ENCODE measurements around the gene SHISAL1. TPM values are rescaled to one million over a fixed set of nuclear protein-coding genes. Genes with fewer than 3 reads are reported as not detected.

Gene SHISAL1
- polyA plus RNA-seq, 2 donors = 0.08 to 0.22 TPM

GRCh38 chr22:44260216-44261035 lies 52.3 kb downstream of the SHISAL1 start:
- H3K4me1 ChIP-seq (ENCODE audit: control insufficient read depth in 2 of 2, insufficient read depth in 2 of 2, low read length in 1 of 2) = no peaks in the 10 kb centered on the region
- H3K9me3 ChIP-seq (ENCODE audit: control insufficient read depth in 2 of 2, insufficient read depth in 1 of 2, low read depth in 1 of 2, low read length in 1 of 2) = peaks cover 0 to 1% of the 10 kb centered on the region in 2 donors
- H3K36me3 ChIP-seq (ENCODE audit: control insufficient read depth in 2 of 2, insufficient read depth in 2 of 2, low read length in 1 of 2) = no peaks in the 10 kb centered on the region
- no peak overlapping the region for H3K4me3 ChIP-seq (ENCODE audit: low read depth in 1 of 2, low read length in 2 of 2)
- H3K27ac ChIP-seq (ENCODE audit: low read depth in 2 of 2, low read length in 1 of 2) = no peak overlapping the region
- 86 to 88% methylated on average over 16 of the region's 16 CpGs for WGBS, 2 donors
- no peaks in the 10 kb centered on the region for H3K27me3 ChIP-seq (ENCODE audit: control insufficient read depth in 1 of 2, insufficient read depth in 2 of 2, low read length in 2 of 2)

- H3K4me1 ChIP-seq (ENCODE audit: control insufficient read depth in 2 of 2, insufficient read depth in 2 of 2, low read length in 1 of 2) = no peaks in the 10 kb centered on the region
- H3K4me3 ChIP-seq (ENCODE audit: low read depth in 1 of 2, low read length in 2 of 2) = no peak overlapping the region
- 81 to 83% methylated on average over 19 of the region's 19 CpGs for WGBS, 2 donors
- no peak overlapping the region for H3K27ac ChIP-seq (ENCODE audit: low read depth in 2 of 2, low read length in 1 of 2)
- no peaks in the 10 kb centered on the region for H3K36me3 ChIP-seq (ENCODE audit: control insufficient read depth in 2 of 2, insufficient read depth in 2 of 2, low read length in 1 of 2)
- H3K27me3 ChIP-seq (ENCODE audit: control insufficient read depth in 1 of 2, insufficient read depth in 2 of 2, low read length in 2 of 2) = no peaks in the 10 kb centered on the region
- H3K9me3 ChIP-seq (ENCODE audit: control insufficient read depth in 2 of 2, insufficient read depth in 1 of 2, low read depth in 1 of 2, low read length in 1 of 2) = no peaks in the 10 kb centered on the region
These were observed 53.2 kb downstream of the SHISAL1 start for GRCh38 chr22:44259366-44260215.

GRCh38 chr22:44256556-44257485 lies 55.9 kb downstream of the SHISAL1 start:
- H3K4me1 ChIP-seq (ENCODE audit: control insufficient read depth in 2 of 2, insufficient read depth in 2 of 2, low read length in 1 of 2) = no peaks in the 10 kb centered on the region
- H3K27me3 ChIP-seq (ENCODE audit: control insufficient read depth in 1 of 2, insufficient read depth in 2 of 2, low read length in 2 of 2) = no peaks in the 10 kb centered on the region
- no peaks in the 10 kb centered on the region for H3K9me3 ChIP-seq (ENCODE audit: control insufficient read depth in 2 of 2, insufficient read depth in 1 of 2, low read depth in 1 of 2, low read length in 1 of 2)
- WGBS, 2 donors = 36 to 51% methylated on average over 13 of the region's 13 CpGs
- no peak overlapping the region for H3K27ac ChIP-seq (ENCODE audit: low read depth in 2 of 2, low read length in 1 of 2)
- no peak overlapping the region for H3K4me3 ChIP-seq (ENCODE audit: low read depth in 1 of 2, low read length in 2 of 2)
- no peaks in the 10 kb centered on the region for H3K36me3 ChIP-seq (ENCODE audit: control insufficient read depth in 2 of 2, insufficient read depth in 2 of 2, low read length in 1 of 2)

- WGBS, 2 donors = 81 to 82% methylated on average over 6 of the region's 6 CpGs
- Histone ChIP-seq H3K4me1 (ENCODE audit: control insufficient read depth in 2 of 2, insufficient read depth in 2 of 2, low read length in 1 of 2) (no peaks in the 10 kb centered on the region), H3K4me3 (ENCODE audit: low read depth in 1 of 2, low read length in 2 of 2) (no peak overlapping the region), H3K9me3 (ENCODE audit: control insufficient read depth in 2 of 2, insufficient read depth in 1 of 2, low read depth in 1 of 2, low read length in 1 of 2) (no peaks in the 10 kb centered on the region), H3K27me3 (ENCODE audit: control insufficient read depth in 1 of 2, insufficient read depth in 2 of 2, low read length in 2 of 2) (no peaks in the 10 kb centered on the region), H3K27ac (ENCODE audit: low read depth in 2 of 2, low read length in 1 of 2) (no peak overlapping the region), H3K36me3 (ENCODE audit: control insufficient read depth in 2 of 2, insufficient read depth in 2 of 2, low read length in 1 of 2) (no peaks in the 10 kb centered on the region)
These were observed 56.7 kb downstream of the SHISAL1 start for GRCh38 chr22:44256085-44256484.

- H3K9me3 ChIP-seq (ENCODE audit: control insufficient read depth in 2 of 2, insufficient read depth in 1 of 2, low read depth in 1 of 2, low read length in 1 of 2) = peaks cover 0 to 7% of the 10 kb centered on the region in 2 donors
- H3K27ac ChIP-seq (ENCODE audit: low read depth in 2 of 2, low read length in 1 of 2) = no peak overlapping the region
- H3K36me3 ChIP-seq (ENCODE audit: control insufficient read depth in 2 of 2, insufficient read depth in 2 of 2, low read length in 1 of 2) = no peaks in the 10 kb centered on the region
- H3K27me3 ChIP-seq (ENCODE audit: control insufficient read depth in 1 of 2, insufficient read depth in 2 of 2, low read length in 2 of 2) = no peaks in the 10 kb centered on the region
- no peaks in the 10 kb centered on the region for H3K4me1 ChIP-seq (ENCODE audit: control insufficient read depth in 2 of 2, insufficient read depth in 2 of 2, low read length in 1 of 2)
- H3K4me3 ChIP-seq (ENCODE audit: low read depth in 1 of 2, low read length in 2 of 2) = no peak overlapping the region
- WGBS, 2 donors = 77 to 89% methylated on average over 2 of the region's 2 CpGs
These were observed 57.9 kb downstream of the SHISAL1 start for GRCh38 chr22:44254811-44255210.

GRCh38 chr22:44249376-44250147 lies 63.2 kb downstream of the SHISAL1 start:
- Histone ChIP-seq H3K27me3 (ENCODE audit: control insufficient read depth in 1 of 2, insufficient read depth in 2 of 2, low read length in 2 of 2) (peaks cover 0 to 4% of the 10 kb centered on the region in 2 donors), H3K4me3 (ENCODE audit: low read depth in 1 of 2, low read length in 2 of 2) (no peak overlapping the region), H3K9me3 (ENCODE audit: control insufficient read depth in 2 of 2, insufficient read depth in 1 of 2, low read depth in 1 of 2, low read length in 1 of 2) (peaks cover 0 to 11% of the 10 kb centered on the region in 2 donors), H3K27ac (ENCODE audit: low read depth in 2 of 2, low read length in 1 of 2) (no peak overlapping the region), H3K36me3 (ENCODE audit: control insufficient read depth in 2 of 2, insufficient read depth in 2 of 2, low read length in 1 of 2) (no peaks in the 10 kb centered on the region), H3K4me1 (ENCODE audit: control insufficient read depth in 2 of 2, insufficient read depth in 2 of 2, low read length in 1 of 2) (no peaks in the 10 kb centered on the region)
- 92% methylated on average over 12 of the region's 12 CpGs for WGBS, 2 donors

GRCh38 chr22:44248926-44249325 lies 63.8 kb downstream of the SHISAL1 start:
- 95% methylated on average over 10 of the region's 10 CpGs for WGBS, 2 donors
- peaks cover 0 to 4% of the 10 kb centered on the region in 2 donors for H3K27me3 ChIP-seq (ENCODE audit: control insufficient read depth in 1 of 2, insufficient read depth in 2 of 2, low read length in 2 of 2)

GRCh38 chr22:44247923-44248892 lies 64.5 kb downstream of the SHISAL1 start:
- H3K9me3 ChIP-seq (ENCODE audit: control insufficient read depth in 2 of 2, insufficient read depth in 1 of 2, low read depth in 1 of 2, low read length in 1 of 2) = peaks cover 0 to 11% of the 10 kb centered on the region in 2 donors
- 92 to 94% methylated on average over 25 of the region's 25 CpGs for WGBS, 2 donors
- no peaks in the 10 kb centered on the region for H3K4me1 ChIP-seq (ENCODE audit: control insufficient read depth in 2 of 2, insufficient read depth in 2 of 2, low read length in 1 of 2)
- H3K36me3 ChIP-seq (ENCODE audit: control insufficient read depth in 2 of 2, insufficient read depth in 2 of 2, low read length in 1 of 2) = no peaks in the 10 kb centered on the region
- H3K27ac ChIP-seq (ENCODE audit: low read depth in 2 of 2, low read length in 1 of 2) = no peak overlapping the region
- H3K27me3 ChIP-seq (ENCODE audit: control insufficient read depth in 1 of 2, insufficient read depth in 2 of 2, low read length in 2 of 2) = peaks cover 0 to 4% of the 10 kb centered on the region in 2 donors
- no peak overlapping the region for H3K4me3 ChIP-seq (ENCODE audit: low read depth in 1 of 2, low read length in 2 of 2)

More at GRCh38 chr22:44248926-44249325, 63.8 kb downstream of the SHISAL1 start:
- H3K4me3 ChIP-seq (ENCODE audit: low read depth in 1 of 2, low read length in 2 of 2) = no peak overlapping the region
- H3K36me3 ChIP-seq (ENCODE audit: control insufficient read depth in 2 of 2, insufficient read depth in 2 of 2, low read length in 1 of 2) = no peaks in the 10 kb centered on the region
- H3K27ac ChIP-seq (ENCODE audit: low read depth in 2 of 2, low read length in 1 of 2) = no peak overlapping the region
- peaks cover 0 to 11% of the 10 kb centered on the region in 2 donors for H3K9me3 ChIP-seq (ENCODE audit: control insufficient read depth in 2 of 2, insufficient read depth in 1 of 2, low read depth in 1 of 2, low read length in 1 of 2)
- no peaks in the 10 kb centered on the region for H3K4me1 ChIP-seq (ENCODE audit: control insufficient read depth in 2 of 2, insufficient read depth in 2 of 2, low read length in 1 of 2)

All from esophagus (tissue), 2 donors.